Endothelial cell of umbilical vein (primary cell): ENCODE data around the gene TGIF1. TPM values are rescaled to one million over a fixed set of nuclear protein-coding genes. Genes with fewer than 3 reads are reported as not detected.

Source experiments
- BruUV-seq: library from RNA; stranded (reverse); fragments of 400-500 nt; replicated peaks from 2 replicates; lab custom pipeline; 2021; lab: Mats Ljungman, UMichigan
- CTCF ChIA-PET: fragments of 300-600, 350-600 bp; sonication (Branson Sonifier 250); formaldehyde crosslinking; loops from one replicate; lab custom pipeline; 2021; ENCODE audit warnings: antibody characterized with exemption, inconsistent platforms; lab: Charles Lee
- POLR2A ChIA-PET: fragments of 300-600, 350-600 bp; sonication (Branson Sonifier 250); formaldehyde crosslinking; loops from one replicate; lab custom pipeline; 2021; ENCODE audit warnings: antibody characterized with exemption, inconsistent platforms; lab: Charles Lee
- DNase-seq: peaks from one replicate; pipeline ENCODE4 v3.0.0-alpha.2; 2011; ENCODE audit warnings: low read depth, low spot score
- FAIRE-seq: peaks from 2 replicates; lab custom pipeline; 2011; peaks lifted over from hg19 to GRCh38; lab: Jason Lieb, UNC
- H2AFZ ChIP-seq: 2 replicates; pipeline ENCODE4 v1.6.0; 2012; ENCODE audit warnings: low read depth, low read length, control low read depth, inconsistent platforms
- H3K27ac ChIP-seq: 2 replicates; pipeline ENCODE4 v1.5.1; 2011; ENCODE audit warnings: low read depth, mild to moderate bottlenecking, control low read depth, low read length, moderate library complexity; ENCODE audit not compliant: insufficient read depth
- H3K27me3 ChIP-seq, 2 experiments: 2 replicates each; pipeline versions ENCODE4 v1.6.0 to v1.6.1; 2011; ENCODE audit warnings: low read length in 2 of 2, mixed read lengths in 1 of 2; ENCODE audit not compliant: control insufficient read depth in 2 of 2, insufficient read depth in 2 of 2
- H3K36me3 ChIP-seq, 2 experiments: 2 replicates in 1 of 2; 3 replicates in 1 of 2; pipeline ENCODE4 v1.5.1; 2011; ENCODE audit warnings: low read length in 2 of 2, mild to moderate bottlenecking in 1 of 2, moderate library complexity in 1 of 2; ENCODE audit not compliant: control insufficient read depth in 2 of 2, insufficient read depth in 2 of 2; ENCODE audit errors: extremely low read depth in 1 of 2
- H3K4me1 ChIP-seq: 3 replicates; pipeline ENCODE4 v1.5.1; 2011; ENCODE audit warnings: mild to moderate bottlenecking, low read length; ENCODE audit not compliant: control insufficient read depth, insufficient read depth; ENCODE audit errors: extremely low read depth
- H3K4me2 ChIP-seq: 2 replicates; pipeline ENCODE4 v1.6.1; 2011; ENCODE audit warnings: low read length, control low read depth, mixed read lengths; ENCODE audit not compliant: insufficient read depth
- H3K4me3 ChIP-seq, 3 experiments: fragments of 200-600 bp in 1 of 3; sonication (generic), shearing (Covaris generic) in 1 of 3; replicated peaks in 1 of 3; 2 replicates each; pipeline ENCODE4 v1.5.1; 2011 to 2016; ENCODE audit warnings: control low read depth in 3 of 3, low read length in 3 of 3, mild to moderate bottlenecking in 2 of 3, inconsistent platforms in 1 of 3, low read depth in 1 of 3, moderate library complexity in 1 of 3; ENCODE audit not compliant: insufficient read depth in 1 of 3
- H3K79me2 ChIP-seq: 2 replicates; pipeline ENCODE4 v1.6.0; 2012; ENCODE audit warnings: low read length, inconsistent platforms; ENCODE audit not compliant: control insufficient read depth, insufficient read depth
- H3K9ac ChIP-seq: replicated peaks from 2 replicates; pipeline ENCODE3; 2011; ENCODE audit warnings: low read length, control low read depth; ENCODE audit not compliant: insufficient read depth; ENCODE audit errors: extremely low read depth
- H3K9me1 ChIP-seq: replicated peaks from 3 replicates; pipeline ENCODE4 v1.6.0; 2011; ENCODE audit warnings: mild to moderate bottlenecking, low read length; ENCODE audit not compliant: control insufficient read depth, insufficient read depth; ENCODE audit errors: extremely low read depth
- H3K9me3 ChIP-seq: replicated peaks from 2 replicates; pipeline ENCODE4 v1.5.1; 2012; ENCODE audit warnings: low read length, inconsistent platforms; ENCODE audit not compliant: control insufficient read depth, insufficient read depth
- H4K20me1 ChIP-seq: replicated peaks from 2 replicates; pipeline ENCODE3; 2011; ENCODE audit warnings: mild to moderate bottlenecking, low read length; ENCODE audit not compliant: control insufficient read depth, insufficient read depth; ENCODE audit errors: extremely low read depth
- EZH2 ChIP-seq: IDR thresholded peaks from 2 replicates; pipeline ENCODE4 v1.6.1; 2012; ENCODE audit warnings: borderline replicate concordance, low read depth, mild to moderate bottlenecking, moderate library complexity, low read length, inconsistent platforms; ENCODE audit not compliant: severe bottlenecking
- FOS ChIP-seq: IDR thresholded peaks from 2 replicates; pipeline ENCODE4 v1.6.1; 2011; ENCODE audit warnings: mild to moderate bottlenecking, low read length, moderate library complexity, borderline replicate concordance; ENCODE audit not compliant: insufficient read depth
- GATA2 ChIP-seq: IDR thresholded peaks from 2 replicates; pipeline ENCODE4 v1.7.0; 2011; ENCODE audit warnings: low read depth, mild to moderate bottlenecking, moderate library complexity, mixed read lengths, low read length; ENCODE audit not compliant: insufficient read length, insufficient read depth
- JUN ChIP-seq: IDR thresholded peaks from 2 replicates; pipeline ENCODE4 v1.6.1; 2011; ENCODE audit warnings: borderline replicate concordance, low read depth; ENCODE audit not compliant: insufficient read length, insufficient read depth
- MYC ChIP-seq: IDR thresholded peaks from one replicate; pipeline ENCODE4 v1.6.1; 2011; ENCODE audit warnings: mild to moderate bottlenecking, low read depth, low read length
- POLR2A ChIP-seq: IDR thresholded peaks from 2 replicates; pipeline ENCODE4 v1.6.1; 2012; ENCODE audit warnings: low read depth, mild to moderate bottlenecking, control low read depth, low read length
- POLR2AphosphoS5 ChIP-seq: IDR thresholded peaks from 2 replicates; pipeline ENCODE4 v1.6.1; 2012; ENCODE audit warnings: low read depth, mild to moderate bottlenecking, control low read depth, low read length, moderate library complexity; ENCODE audit not compliant: insufficient read depth
- dilution Hi-C: fragments of 300-500 bp; cut with MboI; formaldehyde crosslinking; loops from one replicate; pipeline ENCODE4 v1.15.0; 2019; ENCODE audit warnings: low sequenced_read_pairs; ENCODE audit not compliant: extremely low pct_ligation_motif_present
- intact Hi-C: fragments of 100-400 bp; cut with micrococcal nuclease; formaldehyde crosslinking; loops from one replicate; pipeline ENCODE4 v1.10.0; 2022
- polyA plus RNA-seq, 4 experiments: library from polyadenylated mRNA; depleted of rRNA in 3 of 4; stranded (reverse) in 3 of 4; unstranded in 1 of 4; fragments of >200 nt; gene quantifications; 2 replicates each; pipeline versions ENCODE4 v1.2.1 to v1.2.3, GENCODE V29; 2011 to 2012; ENCODE audit warnings: missing spikeins in 1 of 4
- total RNA-seq: library from RNA; stranded (reverse); gene quantifications from 2 replicates; pipeline ENCODE4 v1.2.3, GENCODE V29; 2021
- TF ChIP-seq, protein P1 (sequence below): IDR thresholded peaks from 2 replicates; pipeline ENCODE4 v1.6.1; 2011; ENCODE audit not compliant: insufficient read depth, insufficient read length
- TF ChIP-seq, protein P2 (sequence below), 2 donors: IDR thresholded peaks; 1 replicate in 1 of 2; 2 replicates in 1 of 2; pipeline ENCODE4 v1.5.1; 2011; ENCODE audit warnings: low read length in 2 of 2, mild to moderate bottlenecking in 2 of 2, moderate library complexity in 2 of 2, control low read depth in 1 of 2, inconsistent platforms in 1 of 2, low read depth in 1 of 2; ENCODE audit not compliant: insufficient read depth in 1 of 2; ENCODE audit errors: extremely low read depth in 1 of 2

The TGIF1 gene
- total and polyA plus RNA-seq, 2 donors (not counting 3 experiments of a cell fraction or from before 2014, with no cell fraction given) = 75.6 to 96.6 TPM

DNA sequence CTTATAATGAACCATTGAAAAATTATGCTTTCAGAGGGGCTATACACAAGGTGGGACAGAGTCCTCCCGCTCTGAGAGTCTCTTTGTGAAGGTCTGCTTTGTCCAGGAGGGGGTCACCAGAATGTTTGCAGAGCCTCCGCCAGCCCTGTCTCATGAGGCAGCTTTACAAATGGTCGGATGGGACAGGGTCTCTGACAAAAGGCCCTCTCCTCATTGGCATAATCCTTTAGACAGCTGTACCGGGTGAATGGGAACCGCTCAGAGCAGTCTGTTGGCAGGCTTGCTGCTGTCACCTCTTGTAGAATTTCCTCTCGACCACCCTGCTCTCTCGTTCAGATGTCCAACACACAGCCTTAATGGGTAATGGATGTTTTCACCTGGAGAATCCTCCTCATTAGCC, 40.2 kb upstream of the TGIF1 start:
- POLR2A ChIA-PET = interaction anchor here (1.0 kb wide), 1 partner anchor 85 kb away, joined by 3 read pairs; no protein-coding TSS in a partner anchor
- H3K9ac ChIP-seq = no peak overlapping the region
- no TSS peak for BruUV-seq
- intact Hi-C loops = no loop called here
- H3K9me3 ChIP-seq = no peaks in the 10 kb centered on the region
- TF ChIP-seq MYC (no peak), GATA2 (no peak), JUN (no peak), POLR2AphosphoS5 (no peak), EZH2 (no peak), FOS (no peak), POLR2A (no peak)
- TF ChIP-seq, protein P1, sequence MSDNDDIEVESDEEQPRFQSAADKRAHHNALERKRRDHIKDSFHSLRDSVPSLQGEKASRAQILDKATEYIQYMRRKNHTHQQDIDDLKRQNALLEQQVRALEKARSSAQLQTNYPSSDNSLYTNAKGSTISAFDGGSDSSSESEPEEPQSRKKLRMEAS = no peak
- TF ChIP-seq, protein P2, sequence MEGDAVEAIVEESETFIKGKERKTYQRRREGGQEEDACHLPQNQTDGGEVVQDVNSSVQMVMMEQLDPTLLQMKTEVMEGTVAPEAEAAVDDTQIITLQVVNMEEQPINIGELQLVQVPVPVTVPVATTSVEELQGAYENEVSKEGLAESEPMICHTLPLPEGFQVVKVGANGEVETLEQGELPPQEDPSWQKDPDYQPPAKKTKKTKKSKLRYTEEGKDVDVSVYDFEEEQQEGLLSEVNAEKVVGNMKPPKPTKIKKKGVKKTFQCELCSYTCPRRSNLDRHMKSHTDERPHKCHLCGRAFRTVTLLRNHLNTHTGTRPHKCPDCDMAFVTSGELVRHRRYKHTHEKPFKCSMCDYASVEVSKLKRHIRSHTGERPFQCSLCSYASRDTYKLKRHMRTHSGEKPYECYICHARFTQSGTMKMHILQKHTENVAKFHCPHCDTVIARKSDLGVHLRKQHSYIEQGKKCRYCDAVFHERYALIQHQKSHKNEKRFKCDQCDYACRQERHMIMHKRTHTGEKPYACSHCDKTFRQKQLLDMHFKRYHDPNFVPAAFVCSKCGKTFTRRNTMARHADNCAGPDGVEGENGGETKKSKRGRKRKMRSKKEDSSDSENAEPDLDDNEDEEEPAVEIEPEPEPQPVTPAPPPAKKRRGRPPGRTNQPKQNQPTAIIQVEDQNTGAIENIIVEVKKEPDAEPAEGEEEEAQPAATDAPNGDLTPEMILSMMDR (IDR thresholded peaks at IDR 0.05; ENCODE audit: extremely low read depth in 1 of 2, insufficient read depth in 1 of 2, low read depth in 1 of 2, low read length in 2 of 2) = no peak
- H3K4me2 ChIP-seq = no peak overlapping the region
- no peaks in the 10 kb centered on the region for H3K79me2 ChIP-seq
- dilution Hi-C loops = no loop called here
- H3K36me3 ChIP-seq = no peaks in the 10 kb centered on the region
- no peak overlapping the region for H3K27ac ChIP-seq
- H3K4me3 ChIP-seq = no peak overlapping the region
- no peaks in the 10 kb centered on the region for H3K27me3 ChIP-seq
- no peak overlapping the region for H2AFZ ChIP-seq
- CTCF ChIA-PET = interaction anchor here (0.6 to 1.2 kb wide), 8 partner anchors 9 to 739 kb away, joined by 3 to 4 read pairs (median 3); no protein-coding TSS in a partner anchor
- no peaks in the 10 kb centered on the region for H4K20me1 ChIP-seq
- no peak for DNase-seq
- H3K9me1 ChIP-seq = no peaks in the 10 kb centered on the region
- FAIRE-seq = no peak
- H3K4me1 ChIP-seq = peaks cover 5% of the 10 kb centered on the region
